Measurements from ENCODE around the gene EPC1. TPM values are rescaled to one million over a fixed set of nuclear protein-coding genes. Genes with fewer than 3 reads are reported as not detected.

EPC1 gene
- total RNA-seq, 6 experiments from 2014 or later = 10.5 to 14.6 (median 12.4) TPM

Small RNA genes lying within 50 kb of the gene (small RNA-seq; reads per million reads assigned to genes)
- gene RNU6-1244P = 0 reads per million in 2 experiments

Other genes with a start within 250 kb of the EPC1 start
- 10 to 100 TPM in 1 of 6 experiments, 1 to 10 TPM in 5; 4.1 to 12.4 (median 6.0) TPM for gene CCDC7, start 99.0 kb upstream of the EPC1 start, total RNA-seq

Measured in right lobe of liver (tissue), 5 donors.